ENCODE data around the gene SDHB. TPM values are rescaled to one million over a fixed set of nuclear protein-coding genes. Genes with fewer than 3 reads are reported as not detected.
A peak's percentile ranks its signal among the peaks of the same experiment; 100 is the strongest.

The SDHB gene
- total RNA-seq, 1 experiment from 2014 or later, result 299 TPM

DNA sequence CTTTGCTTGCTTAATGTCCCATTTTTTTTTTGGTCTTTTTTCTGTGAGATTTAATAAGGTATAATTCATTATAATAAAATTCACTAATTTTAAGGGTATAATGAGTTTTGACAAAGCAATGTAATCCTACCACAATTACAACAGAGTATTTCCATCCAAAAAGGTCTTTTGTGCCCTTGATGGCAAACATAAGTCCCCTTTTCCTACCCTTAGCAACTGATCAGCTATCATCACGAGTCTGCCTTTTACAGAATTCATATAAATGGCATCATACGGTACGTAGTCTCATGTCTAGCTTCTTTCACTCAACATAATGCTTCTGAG, 7.5 kb downstream of the SDHB start:
- DNase-seq (ENCODE audit: low read depth), result no peak

GRCh38 chr1:17045634-17046333, 8.0 kb downstream of the SDHB start:
- DNase-seq (ENCODE audit: low read depth), result peak; percentile 39

DNA sequence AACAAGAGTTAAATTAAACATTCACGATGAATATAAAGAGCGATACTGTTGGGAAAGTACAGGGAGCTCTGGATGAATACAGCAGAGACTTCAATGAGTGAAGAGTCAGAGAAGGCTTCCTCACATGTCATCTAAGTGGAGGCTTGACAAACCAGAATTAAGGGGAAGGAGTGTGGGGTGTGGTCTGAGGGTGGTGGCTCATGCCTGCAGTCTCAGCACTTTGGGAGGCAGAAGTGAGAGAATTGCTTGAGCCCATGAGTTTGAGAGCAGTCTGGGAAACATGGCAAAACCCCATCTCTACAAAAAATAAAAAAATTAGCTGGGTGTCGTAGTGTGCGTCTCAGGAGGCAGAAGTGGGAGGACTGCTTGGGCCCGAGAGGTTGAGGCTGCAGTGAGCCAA, 8.7 kb downstream of the SDHB start:
- DNase-seq (ENCODE audit: low read depth), result no peak

GRCh38 chr1:17043676-17044075, 10.2 kb downstream of the SDHB start:
- no peak for DNase-seq (ENCODE audit: low read depth)

DNA sequence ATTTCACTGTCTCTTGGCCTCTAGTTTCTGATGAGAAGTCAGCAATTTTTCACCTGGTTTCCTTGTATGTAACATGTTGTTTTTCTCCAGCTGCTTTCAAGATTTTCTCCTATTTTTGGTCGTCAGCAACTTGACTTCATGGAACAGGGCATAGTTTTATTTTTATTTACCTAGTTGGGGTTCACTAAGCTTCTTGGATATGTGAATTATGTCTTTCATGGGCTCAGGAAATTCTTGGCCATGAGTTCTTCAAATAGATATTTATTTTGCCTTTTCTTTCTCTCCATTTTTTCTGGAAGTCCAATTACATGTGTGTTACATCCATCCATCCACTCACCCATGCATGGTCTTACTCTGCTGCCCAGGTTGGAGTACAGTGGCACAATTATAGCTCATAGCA, 13.7 kb downstream of the SDHB start:
- DNase-seq (ENCODE audit: low read depth), result no peak

DNA sequence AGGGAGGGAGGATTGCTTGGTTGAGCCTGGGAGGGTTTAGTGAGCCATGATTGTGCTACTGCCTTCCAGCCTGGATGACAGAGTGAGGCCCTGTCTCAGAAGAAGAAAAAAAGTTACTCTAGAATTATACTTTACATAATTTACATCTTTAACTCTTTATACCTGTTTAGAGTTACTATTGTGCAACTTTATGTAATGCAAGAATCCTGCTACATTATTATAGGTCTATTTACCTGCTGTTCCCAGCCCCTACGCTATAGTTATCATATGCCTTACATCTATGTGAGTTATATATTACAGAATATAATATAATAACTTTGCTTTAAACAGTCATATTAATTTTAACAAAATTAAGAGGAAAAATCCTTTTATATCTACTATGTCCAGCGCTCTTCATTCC, 14.3 kb downstream of the SDHB start:
- no peak for DNase-seq (ENCODE audit: low read depth)

GRCh38 chr1:17033481-17033880, 20.4 kb downstream of the SDHB start:
- DNase-seq (ENCODE audit: low read depth), result no peak

DNA sequence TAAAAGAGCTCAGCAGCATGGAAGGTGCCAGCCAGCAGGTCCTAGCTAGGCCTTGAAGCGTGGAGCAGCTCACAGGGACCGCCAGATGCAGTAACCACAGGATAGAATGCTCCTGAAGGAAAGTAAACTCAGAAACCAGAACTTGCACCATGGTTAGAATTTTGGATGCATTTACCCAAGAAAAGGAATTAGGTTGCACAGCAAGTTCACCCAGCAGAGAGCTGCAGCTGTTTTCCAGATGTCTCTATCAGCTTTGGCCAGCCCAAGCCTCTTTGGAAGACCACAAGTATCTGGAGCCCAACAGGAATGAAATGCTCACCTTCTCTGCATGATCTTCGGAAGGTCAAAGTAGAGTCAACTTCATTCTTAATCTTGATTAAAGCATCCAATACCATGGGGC, 21.1 kb downstream of the SDHB start:
- DNase-seq (ENCODE audit: low read depth), result no peak

DNA sequence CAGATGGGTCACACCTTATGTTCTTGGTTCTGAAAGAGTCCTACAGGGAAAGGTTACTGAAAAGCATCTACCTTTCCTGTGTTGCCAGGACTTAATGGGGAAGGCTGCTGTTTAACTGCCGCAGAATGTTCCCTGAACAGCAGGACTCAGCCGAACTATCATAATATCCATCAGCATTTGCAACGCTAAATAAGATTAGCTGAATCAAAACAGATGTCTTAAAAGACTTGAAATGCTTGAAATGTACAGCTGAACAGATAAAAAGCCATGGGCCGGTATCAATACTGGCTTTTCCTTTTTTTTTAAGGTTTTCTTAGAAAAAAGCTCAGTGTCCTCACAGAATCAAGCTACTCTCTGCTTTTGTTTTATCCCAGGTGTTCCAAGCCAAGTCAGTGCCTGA, 22.4 kb downstream of the SDHB start:
- DNase-seq (ENCODE audit: low read depth), result no peak

DNA sequence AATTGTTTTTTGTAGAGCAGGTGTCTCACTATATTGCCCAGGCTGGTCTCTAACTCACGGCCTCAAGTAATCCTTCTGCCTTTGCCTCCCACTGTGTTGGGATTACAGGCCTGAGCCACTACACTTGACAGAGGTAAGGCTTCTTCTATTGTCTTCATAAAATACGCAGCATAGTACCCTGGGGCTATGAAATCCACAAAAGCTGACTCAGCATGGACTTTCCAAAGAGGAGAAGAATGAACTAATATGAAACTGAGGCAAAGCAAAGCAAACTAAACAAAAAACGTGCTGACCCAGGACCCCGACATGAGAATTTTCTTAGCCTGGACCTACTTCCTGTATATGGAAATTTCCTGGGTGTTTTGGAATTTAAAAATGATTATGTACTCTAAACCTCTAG, 23.6 kb downstream of the SDHB start:
- DNase-seq (ENCODE audit: low read depth), result no peak

DNA sequence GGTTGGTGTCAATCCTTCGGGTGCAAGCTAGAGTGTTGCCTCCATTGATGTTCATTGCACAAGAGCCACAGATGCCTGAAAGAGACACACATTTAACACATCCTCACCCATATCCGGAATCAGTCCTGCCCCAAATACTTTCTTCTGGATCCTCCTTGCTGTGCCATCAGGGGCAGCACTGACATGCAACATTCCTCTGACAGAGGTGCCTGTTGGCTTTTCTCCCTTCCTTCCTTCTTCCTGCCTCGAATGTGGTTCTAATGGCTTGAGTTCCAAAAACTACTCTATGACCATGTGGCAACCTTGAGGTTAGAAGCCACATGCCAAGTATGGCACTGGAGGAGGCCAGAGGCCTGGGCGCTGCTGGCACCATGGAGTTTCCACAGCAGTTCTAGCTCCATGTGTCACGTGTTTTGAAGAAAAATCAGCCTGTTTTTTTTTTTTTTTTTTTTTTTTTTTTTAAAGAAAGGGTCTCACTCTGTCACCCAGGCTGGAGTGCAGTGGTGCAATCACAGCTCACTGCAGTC, 25.1 kb downstream of the SDHB start:
- DNase-seq (ENCODE audit: low read depth), result no peak

GRCh38 chr1:17027900-17028299, 25.9 kb downstream of the SDHB start:
- DNase-seq (ENCODE audit: low read depth), result no peak

- DNase-seq (ENCODE audit: low read depth), result no peak
Observed at GRCh38 chr1:17027403-17027802, 26.4 kb downstream of the SDHB start.

DNA sequence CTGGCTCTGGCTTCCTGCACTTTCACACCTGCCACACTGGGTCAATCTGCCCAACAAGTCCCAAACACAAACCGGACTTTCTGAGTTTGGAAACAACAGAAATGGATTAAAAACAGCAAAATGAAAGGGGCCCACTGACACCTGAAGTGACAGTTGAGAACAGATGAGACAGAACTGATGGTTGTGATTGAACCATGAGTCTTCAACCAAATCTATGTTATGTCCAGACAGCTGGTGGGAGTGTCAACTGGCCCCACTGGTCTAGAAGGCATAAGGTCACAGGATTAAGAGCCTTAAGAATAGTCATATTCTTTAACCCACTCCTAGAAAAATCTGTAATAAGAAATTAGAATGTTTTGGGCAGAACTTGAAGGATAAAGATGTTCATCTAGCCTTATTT, 29.1 kb downstream of the SDHB start:
- DNase-seq (ENCODE audit: low read depth), result no peak

DNA sequence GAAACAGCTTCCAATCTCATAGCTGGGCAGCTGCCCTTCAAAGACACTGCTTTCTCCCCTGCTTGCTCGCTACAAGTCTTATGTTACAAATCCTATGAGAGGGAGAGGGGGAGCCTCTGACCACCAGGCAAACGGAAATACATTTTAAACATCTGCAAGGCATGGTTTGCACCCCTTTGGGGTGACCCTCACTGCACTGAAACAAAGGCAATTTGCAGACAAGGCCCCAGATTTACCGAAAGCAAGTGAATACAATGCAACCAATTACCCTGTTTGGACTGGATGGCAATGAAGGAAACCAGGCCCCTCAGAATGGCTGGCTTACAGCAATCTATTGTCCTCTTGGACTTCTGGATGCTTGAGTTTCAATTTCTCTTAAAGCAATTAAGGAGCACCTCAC, 30.3 kb downstream of the SDHB start:
- DNase-seq (ENCODE audit: low read depth), result no peak

DNA sequence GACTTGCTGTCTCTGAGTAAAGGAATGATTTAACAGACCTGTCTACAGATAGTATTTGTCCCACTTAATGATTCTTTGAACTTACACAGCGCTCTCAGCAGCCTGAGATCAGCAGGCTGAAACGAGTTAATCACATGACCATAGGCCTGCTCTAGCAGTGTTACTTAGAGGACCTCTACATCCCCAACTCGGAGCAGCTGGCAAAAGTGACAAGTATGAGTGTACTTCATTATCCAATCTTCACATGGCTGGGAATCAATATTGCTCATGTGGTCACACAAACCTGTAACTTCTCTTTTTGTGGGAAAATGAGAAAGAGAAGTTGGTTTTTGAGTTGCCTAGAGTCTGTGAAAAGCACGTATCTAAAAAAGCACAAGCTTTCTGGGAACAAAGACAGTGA, 30.7 kb downstream of the SDHB start:
- DNase-seq (ENCODE audit: low read depth), result no peak

DNA sequence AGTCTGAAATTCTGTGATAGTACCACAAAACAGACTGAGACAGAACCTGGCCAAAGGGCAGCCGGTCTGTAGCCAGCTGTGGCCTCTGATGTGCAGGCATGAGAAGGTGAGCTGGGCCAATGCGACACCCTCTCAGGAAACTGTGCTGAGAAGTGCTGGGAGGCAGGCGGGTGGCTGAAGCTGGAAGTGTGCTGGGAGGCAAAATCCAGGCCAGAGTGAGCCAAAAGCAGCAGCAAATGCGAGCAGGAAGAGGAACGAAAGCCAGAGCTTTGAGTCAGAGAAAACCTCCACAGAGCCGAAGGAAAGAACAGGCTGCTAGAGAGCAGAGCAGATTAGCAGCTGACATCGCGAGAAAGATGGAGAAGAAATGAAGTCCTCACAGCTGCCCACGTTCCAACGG, 31.9 kb downstream of the SDHB start:
- no peak for DNase-seq (ENCODE audit: low read depth)

DNA sequence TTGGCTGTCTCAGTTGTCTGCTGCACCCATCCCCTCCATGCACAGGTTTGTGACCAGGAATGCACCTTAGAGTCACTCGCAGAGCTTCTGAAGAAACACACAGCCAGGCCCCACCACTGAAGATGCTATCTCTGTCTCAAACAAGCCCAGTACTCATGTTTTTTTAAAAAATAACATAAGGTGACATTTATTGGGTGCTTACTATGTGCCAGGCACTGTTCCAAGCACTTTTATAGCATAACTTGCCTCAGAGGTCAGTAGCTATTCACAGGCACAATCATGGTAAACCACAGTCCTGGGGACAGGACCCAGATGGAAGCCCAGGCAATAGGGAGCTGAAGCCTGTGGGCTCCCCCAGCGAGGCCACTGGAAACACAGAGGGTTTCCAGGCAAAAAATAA, 33.3 kb downstream of the SDHB start:
- DNase-seq (ENCODE audit: low read depth), result no peak

- DNase-seq (ENCODE audit: low read depth), result no peak
Observed at GRCh38 chr1:17018849-17019248, 35.0 kb downstream of the SDHB start.

- DNase-seq (ENCODE audit: low read depth), result no peak
Observed at GRCh38 chr1:17017435-17017834, 36.4 kb downstream of the SDHB start.

- peak; percentile 74 for DNase-seq (ENCODE audit: low read depth)
Observed at GRCh38 chr1:17016317-17016661, 37.5 kb downstream of the SDHB start.

- no peak for DNase-seq (ENCODE audit: low read depth)
Observed at GRCh38 chr1:17014671-17015567, 38.9 kb downstream of the SDHB start.

All from HT1080 (cell line).